Activated CD4-positive, alpha-beta T cell treated with anti-CD3 and anti-CD28 coated beads, Interleukin-2, amount 50 U/mL, for 16 hours (primary cell): ENCODE results near the gene CHDH.
A peak's percentile ranks its signal among the peaks of the same experiment; 100 is the strongest.

ENCODE experiments used
- DNase-seq: peaks from one replicate; pipeline ENCODE4 v3.0.0-alpha.2; 2020

CHDH gene, protein sequence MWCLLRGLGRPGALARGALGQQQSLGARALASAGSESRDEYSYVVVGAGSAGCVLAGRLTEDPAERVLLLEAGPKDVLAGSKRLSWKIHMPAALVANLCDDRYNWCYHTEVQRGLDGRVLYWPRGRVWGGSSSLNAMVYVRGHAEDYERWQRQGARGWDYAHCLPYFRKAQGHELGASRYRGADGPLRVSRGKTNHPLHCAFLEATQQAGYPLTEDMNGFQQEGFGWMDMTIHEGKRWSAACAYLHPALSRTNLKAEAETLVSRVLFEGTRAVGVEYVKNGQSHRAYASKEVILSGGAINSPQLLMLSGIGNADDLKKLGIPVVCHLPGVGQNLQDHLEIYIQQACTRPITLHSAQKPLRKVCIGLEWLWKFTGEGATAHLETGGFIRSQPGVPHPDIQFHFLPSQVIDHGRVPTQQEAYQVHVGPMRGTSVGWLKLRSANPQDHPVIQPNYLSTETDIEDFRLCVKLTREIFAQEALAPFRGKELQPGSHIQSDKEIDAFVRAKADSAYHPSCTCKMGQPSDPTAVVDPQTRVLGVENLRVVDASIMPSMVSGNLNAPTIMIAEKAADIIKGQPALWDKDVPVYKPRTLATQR

DNA sequence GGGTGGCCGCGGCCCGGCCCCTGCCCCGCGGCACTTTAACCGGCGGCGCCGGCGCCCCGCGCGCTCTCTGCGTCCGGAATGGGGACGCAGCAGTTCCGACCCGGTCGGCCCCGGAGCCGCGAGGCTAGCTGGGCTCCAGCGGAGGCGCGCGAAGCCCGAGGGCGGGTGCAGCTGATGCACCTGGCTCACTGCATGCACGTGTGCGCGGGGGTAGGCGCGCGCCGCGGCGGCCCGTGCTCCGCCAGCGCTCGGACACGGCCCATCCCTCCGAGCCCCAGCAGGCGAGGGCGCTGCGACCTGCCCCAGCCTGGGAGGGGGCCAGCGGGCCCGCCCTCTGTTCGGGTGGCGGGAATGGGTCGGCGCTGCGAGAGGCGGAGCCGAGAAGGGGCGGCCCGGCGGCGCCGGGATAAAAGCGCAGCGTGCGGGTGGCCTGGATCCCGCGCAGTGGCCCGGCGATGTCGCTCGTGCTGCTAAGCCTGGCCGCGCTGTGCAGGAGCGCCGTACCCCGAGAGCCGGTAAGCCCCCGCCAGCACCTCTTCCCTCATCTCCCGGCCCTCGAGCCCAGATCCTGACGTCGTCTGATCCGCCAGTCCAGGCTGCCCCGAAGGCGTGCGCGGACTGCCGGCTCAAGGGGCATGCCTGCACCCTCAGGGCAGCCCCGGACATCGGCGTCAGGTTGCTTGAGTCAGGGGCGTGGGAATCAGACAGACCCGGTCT, at the start of gene CHDH, which contains the start of gene IL17RB:
TSS of gene CHDH (minus strand) at position 286 of the 717 bp plus-strand sequence. CDS start 22,411 bp downstream, outside the sequence.
TSS of gene IL17RB (plus strand) at position 435 of the 717 bp plus-strand sequence. CDS start at position 456, 21 bp downstream.
- peak; percentile 23 for DNase-seq

DNA sequence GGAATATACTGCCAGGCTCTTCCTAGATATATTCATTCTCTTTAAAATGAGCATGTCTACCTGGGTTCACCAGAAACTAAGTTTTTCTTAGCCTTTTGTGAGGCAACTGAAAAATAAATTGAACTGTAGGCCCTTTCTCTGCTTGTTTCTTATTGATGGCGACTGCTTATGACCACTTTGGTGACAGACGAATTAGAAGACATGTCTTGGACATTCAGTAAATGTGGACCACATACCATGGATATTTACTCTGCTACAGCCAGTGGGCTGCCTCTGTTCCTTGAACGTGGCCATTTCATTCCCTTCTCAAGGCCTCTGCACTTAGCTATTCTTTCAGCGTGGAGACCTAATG, 46.0 kb upstream of the CHDH start:
- no peak for DNase-seq

DNA sequence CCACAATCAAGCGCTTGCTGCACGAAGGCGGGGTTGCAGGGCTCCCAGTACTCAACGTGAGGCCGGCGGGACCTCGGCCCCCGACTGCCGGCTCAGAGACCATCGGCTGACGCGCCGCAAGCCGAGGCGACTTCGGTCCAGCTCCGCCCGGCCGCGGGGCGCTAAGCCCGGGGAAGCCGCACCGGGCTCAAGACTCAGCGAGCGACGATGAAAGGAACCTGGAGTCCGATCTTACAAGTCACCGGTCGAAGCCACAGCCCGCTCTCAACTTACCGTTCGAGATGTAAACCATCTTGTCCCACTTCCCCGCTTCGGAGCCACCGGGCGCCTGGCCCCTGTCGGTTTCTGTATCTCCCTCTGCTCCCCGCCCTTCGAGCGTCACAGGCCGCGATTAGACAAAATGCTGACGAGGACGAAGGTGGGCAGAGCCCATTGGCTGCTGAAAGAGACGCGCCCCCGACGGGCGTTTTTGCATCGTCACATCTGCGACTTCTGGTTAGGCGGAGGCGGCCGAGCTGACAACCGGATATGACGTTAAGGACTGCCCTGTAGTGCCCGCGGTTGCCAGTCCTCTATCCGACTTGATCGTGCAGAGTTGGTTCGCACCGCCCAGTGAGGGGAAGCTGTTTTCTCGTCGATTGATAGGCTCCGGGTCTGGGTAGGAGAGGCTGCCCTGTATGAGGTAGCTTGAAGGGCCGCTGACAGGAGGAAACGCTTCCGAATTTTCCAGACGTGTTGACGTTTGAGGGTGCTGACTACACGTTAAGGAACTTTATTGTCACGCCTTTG, 45.5 kb upstream of the CHDH start, which contains the start of gene SELENOK:
TSS of gene SELENOK (minus strand) at position 363 of the 789 bp plus-strand sequence.
- DNase-seq: peak; percentile 99

DNA sequence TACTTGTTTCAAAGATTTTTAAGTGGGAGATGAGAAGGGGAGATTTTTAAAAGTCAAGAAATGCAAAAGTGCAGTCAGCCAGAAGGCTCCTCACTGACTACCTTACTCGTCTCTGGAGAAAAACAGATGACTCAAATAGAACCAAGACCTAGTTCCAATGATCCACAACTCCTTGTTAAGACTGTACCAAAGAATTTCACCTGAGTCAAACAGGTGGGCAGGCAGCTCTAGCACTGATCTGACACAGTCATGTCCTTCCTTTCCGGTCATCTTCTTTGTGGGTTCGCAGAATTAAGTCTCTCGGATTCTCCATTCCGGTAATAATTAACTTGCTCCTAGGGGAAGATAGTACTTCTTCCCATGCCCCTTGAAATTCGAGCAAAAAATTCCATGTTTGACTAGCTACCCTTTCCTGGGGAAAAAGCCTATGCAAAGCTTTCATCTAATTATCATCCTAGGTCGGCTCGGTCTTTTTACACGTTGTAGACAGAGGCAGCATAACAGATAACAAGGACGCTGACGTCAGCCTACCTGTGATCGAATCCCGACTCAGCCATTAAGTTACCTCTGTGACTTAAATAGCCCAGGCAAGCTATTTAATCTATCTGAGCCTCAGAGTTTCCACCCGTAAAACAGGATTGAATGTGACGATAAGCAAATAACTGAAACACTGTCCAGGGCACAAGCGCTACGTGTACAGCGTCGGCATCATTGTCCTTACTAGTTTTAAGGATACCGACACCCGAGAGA, 44.7 kb upstream of the CHDH start:
- DNase-seq: peak; percentile 41

DNA sequence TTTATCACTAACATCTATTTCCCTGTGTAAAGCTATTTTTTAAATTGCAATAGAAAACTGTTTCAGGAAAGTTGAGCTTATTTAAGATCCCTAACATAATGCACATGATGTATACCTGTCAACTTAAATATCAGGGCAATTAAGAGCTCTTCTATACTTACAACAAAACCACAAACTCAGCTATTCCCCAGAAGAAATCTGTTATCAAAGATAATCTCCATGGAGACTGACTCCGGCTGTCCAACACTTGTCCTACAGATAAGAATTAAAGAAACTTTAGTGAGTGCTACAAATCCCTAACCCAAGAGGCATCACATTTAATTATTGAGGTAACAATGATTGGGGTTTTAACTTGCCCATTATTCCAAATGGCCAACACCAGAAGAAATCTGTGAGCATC, 42.0 kb upstream of the CHDH start:
- no peak for DNase-seq

DNA sequence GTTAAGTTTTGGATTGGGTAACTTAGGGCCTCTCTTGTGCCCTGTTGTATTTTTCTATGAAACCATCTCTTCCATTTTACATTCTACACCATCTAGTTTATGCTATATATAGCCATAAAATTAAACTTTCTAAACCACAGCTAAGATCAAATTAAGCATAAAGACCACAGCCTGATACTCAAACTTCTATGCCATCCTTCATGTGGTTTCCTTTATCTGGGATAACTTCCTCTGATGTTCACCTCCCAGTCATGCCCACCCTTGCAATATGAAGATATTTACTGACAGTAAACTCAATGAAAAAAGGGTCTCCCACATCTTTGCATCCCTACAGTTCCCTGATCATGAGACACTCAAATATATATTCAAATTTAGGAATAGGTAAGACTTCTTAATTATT, 41.2 kb upstream of the CHDH start:
- DNase-seq: no peak

DNA sequence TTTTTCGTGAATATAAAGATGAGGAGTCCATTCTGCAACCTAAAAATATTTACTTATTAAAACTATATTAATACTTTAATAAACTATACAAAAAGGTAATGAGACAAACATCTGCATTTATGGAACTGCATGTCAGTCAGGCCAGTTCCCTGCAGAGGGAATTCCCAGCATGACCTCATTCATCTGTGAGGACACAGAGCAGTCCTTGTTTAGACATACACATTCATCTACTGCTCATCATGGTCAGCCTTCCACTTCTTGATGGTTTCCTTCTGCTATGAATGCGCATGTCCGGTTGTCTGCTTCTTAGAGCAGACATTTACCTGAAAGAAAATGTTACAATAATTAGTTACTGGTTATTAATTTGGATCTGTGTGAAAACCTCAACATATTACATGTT, 39.0 kb upstream of the CHDH start:
- DNase-seq: no peak

DNA sequence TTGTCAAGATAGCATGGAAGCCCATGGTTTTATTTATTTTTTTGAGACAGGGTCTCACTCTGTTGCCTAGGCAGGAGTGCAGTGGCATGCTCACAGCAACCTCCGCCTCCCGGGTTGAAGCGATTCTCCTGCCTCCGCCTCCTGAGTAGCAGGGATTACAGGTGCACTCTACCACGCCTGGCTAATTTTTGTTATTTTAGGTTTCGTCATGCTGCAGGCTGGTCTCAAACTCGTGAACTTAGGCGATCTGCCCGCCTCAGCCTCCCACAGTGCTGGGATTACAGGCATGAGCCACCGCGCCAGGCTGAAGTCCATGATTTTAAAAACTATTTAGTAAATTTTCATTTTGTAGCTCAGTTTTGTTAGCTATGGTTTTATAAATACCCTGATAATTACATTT, 38.4 kb upstream of the CHDH start:
- DNase-seq: no peak

DNA sequence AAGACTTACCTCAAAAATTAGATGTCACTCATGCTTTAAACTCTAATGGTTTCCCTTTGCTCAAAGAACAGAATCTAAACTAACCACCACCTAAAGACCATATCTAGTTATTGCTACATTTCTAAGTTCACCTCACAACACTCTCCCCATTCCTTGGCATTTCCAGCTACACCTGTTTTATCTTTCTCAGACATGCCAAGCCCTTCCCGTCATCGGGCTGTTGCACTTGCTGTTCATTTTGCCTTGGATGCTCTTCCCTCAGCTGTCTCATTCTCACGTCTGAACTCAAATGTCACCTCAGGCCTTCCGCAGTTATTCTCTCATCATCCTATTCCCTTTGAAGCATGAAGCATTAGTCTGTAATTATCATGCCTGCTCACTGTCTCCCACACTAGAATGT, 36.8 kb upstream of the CHDH start:
- no peak for DNase-seq

DNA sequence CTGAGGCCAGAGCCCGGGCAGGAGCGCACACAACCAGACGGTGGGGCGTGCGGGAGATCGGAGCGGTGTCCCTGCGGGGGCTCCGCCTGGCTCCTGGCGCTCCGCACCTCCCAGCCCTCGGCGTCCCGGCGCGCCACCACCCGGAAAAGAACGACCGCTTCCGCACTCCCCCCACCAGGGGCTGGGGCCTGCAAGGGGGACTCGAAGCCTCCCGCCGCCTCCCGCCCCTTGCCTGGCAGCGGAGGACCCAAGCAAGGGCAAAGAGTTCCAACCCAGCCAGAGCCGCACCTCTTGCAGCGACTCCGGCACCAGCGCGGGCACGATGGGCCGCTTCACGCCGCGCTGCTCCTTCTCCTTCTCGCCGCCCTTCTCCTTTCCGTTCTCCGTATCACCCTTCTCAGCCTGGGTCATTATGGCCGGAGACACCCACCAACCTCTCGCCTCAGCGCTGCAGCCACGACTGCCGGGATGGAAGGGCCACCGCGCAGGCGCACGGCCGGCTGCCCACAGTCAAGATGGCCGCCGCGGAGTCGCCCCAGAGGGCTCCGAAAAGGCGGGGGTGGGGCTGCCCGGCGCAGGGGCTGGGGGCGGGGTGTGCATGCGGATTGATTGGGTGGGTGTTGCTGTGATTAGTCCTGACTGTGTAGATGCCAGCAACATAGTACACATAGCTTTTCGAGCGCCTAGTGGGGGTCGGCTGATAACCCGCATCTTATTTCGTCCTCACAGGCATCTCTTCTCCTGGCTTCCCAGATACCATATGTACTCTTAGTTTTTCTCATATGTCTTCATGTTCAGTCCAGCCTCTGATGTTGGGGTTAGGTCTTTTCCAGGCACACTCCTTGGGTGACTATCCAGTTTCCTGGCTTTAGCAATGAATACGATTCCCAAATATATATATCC, 35.7 kb upstream of the CHDH start, which contains the start of gene ACTR8:
TSS of gene ACTR8 (minus strand) at position 462 of the 903 bp plus-strand sequence. CDS start at position 411, 51 bp downstream.
- peak; percentile 89 for DNase-seq

DNA sequence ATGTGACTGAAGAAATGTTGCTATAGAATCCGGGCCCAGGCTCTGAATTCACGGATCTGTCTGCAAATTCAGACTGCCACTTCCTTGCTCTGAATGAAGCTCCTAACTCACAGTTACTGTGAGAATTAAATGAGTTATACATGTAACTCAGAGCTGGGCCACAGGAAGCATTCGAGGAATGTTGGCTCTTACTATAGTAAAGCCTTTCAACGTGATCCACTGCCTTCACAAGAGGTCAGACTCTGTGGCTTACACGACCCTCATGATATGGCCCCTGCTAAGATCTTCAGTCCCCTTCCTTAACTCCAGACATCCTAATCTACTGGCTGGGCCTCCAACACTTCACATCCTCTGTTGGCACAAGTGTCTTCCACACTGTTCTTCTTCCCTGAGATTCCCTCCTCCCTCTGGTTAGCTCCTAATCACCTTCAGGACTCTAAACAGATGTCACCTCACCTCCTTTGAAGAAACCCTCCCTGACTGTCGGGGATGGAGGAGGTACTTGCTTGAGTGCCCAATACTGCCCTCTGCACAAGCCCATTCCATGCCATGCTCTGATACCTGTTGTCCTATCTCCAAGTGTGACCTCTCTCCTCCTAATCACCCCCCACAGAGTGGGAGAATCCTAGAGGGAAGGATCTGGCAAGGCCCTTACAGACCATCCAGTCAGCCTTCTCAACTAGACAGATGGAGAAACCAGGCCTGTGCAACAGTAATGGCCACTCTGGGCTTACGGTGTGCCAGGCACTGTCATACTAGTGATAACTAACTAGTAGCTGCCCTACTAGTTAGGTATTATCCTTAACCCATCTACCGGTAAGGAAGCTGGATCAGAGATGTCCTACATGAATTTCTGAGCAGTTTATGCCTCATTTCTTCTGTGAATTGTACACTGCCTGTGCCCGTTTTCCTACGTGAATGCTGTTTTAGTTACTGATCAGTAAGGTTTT, 34.5 kb upstream of the CHDH start:
- DNase-seq: no peak

DNA sequence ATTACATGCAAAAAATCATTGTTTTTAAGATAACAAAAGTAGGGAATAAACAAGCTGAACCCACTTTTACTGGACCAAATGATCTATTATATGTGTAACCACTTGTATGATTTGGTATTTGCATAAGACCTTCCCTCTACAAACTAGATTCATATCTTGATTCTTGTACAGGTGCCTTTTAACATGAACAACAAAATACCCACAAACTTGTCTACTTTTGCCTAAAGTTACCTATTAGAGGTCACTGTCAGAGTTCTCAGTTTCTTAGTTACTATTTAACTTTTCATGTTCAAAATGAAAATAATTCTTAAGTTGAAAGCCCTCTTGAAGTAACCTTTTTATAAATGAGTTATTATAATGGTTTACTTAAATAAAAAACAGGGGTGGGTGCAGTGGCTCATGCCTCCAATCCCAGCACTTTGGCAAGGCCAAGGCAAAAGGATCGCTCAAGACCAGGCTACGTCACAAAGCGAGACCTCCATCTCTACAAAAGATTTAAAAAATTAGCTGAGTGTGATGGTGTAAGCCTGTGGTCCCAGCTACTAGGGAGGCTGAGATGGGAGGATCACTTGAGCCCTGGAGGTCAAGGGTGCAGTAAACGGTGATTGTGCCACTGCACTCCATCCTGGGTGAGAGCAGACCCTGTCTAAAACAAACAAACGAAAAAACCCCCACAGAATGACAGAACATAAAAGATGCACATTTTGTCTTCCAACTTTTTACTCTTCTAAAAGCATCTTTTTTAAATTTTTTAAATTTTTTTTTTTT, 19.7 kb upstream of the CHDH start:
- no peak for DNase-seq

DNA sequence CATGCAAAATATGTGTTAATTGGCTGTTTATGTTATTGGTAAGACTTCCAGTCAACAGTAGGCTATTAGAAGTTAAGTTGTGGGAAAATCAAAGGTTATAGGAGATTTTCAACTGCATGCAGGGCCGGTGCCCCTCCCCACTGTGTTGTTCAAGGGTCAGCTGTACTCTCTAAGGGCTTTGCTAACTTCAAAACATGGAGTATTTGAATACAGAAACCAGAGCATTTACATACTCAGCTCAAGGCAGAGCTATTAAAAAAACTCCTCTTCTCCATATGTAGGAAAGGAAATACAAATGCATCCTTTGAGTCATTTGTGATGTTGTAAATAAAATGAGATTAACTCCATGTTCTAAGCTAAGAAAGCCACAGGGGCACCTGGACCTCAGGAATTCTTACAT, 16.9 kb upstream of the CHDH start:
- DNase-seq: no peak

DNA sequence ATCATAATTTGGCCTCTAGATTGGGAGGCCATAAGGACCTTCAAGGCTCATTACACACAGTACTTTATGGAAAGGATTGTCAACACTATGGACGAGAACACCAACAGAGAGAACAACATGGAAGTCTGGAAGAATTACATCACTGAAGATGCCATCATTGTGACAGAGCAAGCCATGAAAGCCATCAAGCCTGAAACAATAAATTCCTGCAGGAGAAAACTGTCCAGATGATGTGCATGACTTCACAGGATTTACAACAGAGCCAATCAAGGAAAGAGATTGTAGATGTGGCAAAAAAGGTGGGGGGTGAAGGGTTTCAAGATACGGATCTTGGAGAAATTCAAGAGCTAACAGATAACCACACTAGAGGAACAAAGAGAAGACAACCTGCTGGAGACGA, 16.0 kb upstream of the CHDH start:
- no peak for DNase-seq

DNA sequence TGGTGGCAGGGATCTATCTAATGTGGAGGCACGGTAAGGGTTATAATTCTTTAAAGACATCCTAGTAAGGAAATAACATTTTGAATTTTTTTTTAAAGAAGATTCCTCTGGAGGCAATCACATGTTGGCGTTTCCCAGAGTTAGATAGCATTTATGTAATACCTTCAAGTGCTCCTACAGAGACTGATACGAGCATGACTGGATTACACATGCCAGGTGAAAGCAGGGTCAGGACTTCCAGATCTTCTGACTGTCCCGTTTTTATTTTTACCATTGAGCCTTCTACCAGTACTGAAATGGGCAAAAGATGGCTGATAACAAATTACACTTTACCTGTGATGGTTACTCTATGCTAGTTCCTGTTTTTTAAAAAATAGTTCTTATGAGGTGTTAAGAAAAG, 14.0 kb upstream of the CHDH start:
- DNase-seq: no peak

DNA sequence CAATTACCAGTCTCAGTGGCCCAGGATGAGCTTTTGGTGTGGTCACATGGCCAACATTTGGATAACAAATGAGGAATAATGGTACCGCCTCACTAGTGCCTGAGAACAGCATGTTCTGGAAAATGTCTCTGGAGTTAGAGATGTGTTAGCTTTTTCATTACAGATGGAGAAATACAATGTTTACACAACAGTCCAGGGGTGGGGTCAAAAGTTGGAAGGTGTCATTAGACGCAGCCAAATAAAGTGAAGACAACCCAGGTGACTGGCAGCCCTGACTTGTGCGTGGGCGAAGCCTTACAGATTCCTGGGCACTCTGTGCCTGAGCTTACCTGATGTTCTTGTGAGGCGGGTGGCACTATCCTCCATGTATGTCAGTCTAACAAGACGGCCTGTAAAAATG, 13.0 kb upstream of the CHDH start:
- DNase-seq: no peak

DNA sequence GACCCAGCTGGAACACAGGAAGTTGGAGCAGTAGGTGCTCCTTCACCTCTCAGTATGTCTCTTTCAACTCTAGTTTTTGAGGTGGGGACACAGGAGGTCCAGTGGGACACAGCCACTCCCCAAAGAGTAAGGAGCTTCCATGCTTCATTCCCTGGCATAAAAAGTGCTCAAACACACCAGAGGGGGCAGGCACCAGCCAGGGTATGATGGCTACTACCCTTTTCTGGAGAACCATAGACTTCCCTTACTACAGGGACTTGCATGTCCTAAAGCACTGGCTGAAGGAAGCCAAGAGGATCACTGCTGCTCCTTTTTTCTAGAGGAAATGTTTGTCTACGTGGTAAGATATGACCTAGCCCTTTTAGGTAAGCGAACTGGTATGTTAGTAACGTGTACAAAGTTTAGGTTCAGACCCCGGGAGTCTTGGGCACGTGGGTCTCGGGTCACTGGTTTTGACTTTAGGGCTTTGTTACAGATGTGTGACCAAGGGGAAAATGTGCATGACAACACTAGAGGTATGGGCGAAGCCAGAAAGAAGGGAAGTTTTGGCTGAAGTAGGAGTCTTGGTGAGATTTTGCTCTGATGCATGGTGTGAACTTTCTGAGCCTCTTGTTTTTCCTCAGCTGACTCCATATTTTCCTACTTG, 12.0 kb upstream of the CHDH start:
- DNase-seq: no peak

DNA sequence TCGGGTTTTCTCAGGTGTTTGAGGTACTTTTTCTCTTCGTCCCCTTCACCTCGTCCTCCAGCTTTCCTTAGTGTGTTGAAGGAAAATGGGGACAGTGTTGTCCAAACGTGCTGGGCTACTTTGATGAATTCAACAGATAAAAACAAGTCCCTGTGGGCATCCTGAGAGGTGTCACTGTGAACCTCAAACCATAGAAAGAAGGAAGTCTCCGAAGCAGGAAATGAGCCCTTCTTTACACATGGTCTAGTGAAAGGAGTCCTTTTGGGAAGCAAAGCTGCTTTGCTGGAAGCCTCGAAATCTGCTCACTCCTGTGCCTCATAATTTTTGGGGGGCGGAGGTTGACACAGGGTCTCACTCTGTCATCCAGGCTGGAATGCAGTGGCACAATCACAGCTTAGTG, 10.7 kb upstream of the CHDH start:
- no peak for DNase-seq
